Tibial artery (tissue), 4 donors: Measurements from ENCODE around the gene ACSL1.
"Not testable (repeated sequence)": the region's sequence is repeated elsewhere in the genome, so short reads cannot be mapped to it uniquely, and the experiment has no call there.

Experiments
- DNase-seq, 2 donors: peaks; one replicate each; pipeline ENCODE4 v3.0.0-alpha.2; 2019
- H3K27ac ChIP-seq, 2 donors: fragments of 200-600 bp; sonication (generic) in 1 of 2; 1 replicate in 1 of 2; 2 replicates in 1 of 2; pipeline ENCODE4 v1.5.1; 2018 to 2019; ENCODE audit warnings: mild to moderate bottlenecking in 1 of 2
- H3K27me3 ChIP-seq, 2 donors: fragments of 200-600 bp; sonication (generic) in 1 of 2; one replicate each; pipeline versions ENCODE4 v1.5.1 to v1.6.0; 2016 to 2019
- H3K36me3 ChIP-seq, 3 donors: fragments of 200-600 bp; sonication (generic) in 2 of 3; one replicate each; pipeline ENCODE4 v1.5.1; 2016 to 2019; ENCODE audit warnings: mild to moderate bottlenecking in 2 of 3
- H3K4me1 ChIP-seq, 4 donors: fragments of 200-600 bp; sonication (generic) in 2 of 4; 1 replicate in 3 of 4; 2 replicates in 1 of 4; pipeline ENCODE4 v1.5.1; 2016 to 2019
- H3K4me3 ChIP-seq, 2 donors: fragments of 200-600 bp; sonication (generic) in 1 of 2; 1 replicate in 1 of 2; 2 replicates in 1 of 2; pipeline ENCODE4 v1.5.1; 2018 to 2019; ENCODE audit warnings: mild to moderate bottlenecking in 2 of 2
- H3K9me3 ChIP-seq, 3 donors: fragments of 200-600 bp; sonication (generic) in 1 of 3; one replicate each; pipeline ENCODE4 v1.5.1; 2016 to 2019
- intact Hi-C: fragments of 100-400 bp; cut with DNase I; formaldehyde crosslinking; loops from one replicate; pipeline ENCODE4 v1.15.0; 2023; ENCODE audit warnings: low total_unique reads
- TF ChIP-seq, protein P1 (sequence below), 2 experiments: fragments of 200-600 bp in 1 of 2; fragments of 450-650 bp in 1 of 2; IDR thresholded peaks; one replicate each; pipeline ENCODE4 v1.5.1; 2017 to 2019; ENCODE audit warnings: antibody characterized with exemption in 2 of 2, mild to moderate bottlenecking in 1 of 2, moderate library complexity in 1 of 2

Gene ACSL1

DNA sequence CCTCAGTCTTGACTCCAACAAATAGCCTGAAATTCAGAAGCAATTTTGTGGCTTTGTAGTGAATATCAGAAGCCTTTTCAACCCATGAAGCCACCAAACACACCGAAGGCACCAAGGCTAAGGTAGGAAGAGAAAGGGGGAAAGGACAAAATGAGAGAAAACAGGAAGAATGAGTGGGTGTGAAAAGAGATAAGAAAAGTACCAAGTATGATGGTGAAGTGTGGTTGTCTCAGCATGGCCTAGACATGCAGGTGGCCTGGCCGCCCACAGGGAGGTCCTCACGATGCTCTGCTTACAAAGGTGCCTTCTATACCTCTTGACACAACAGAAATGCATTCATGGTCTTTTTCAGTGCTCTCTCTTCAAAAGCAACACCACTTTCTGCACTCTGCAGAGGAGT lies 34.9 kb downstream of the ACSL1 start:
- peaks cover 22 to 36% (median 29%) of the 10 kb centered on the region in 3 donors for H3K36me3 ChIP-seq
- DNase-seq, result no peak
- H3K4me3 ChIP-seq, result no peak overlapping the region
- no peaks in the 10 kb centered on the region for H3K9me3 ChIP-seq
- intact Hi-C loops, result no loop called here
- peaks cover 0 to 15% (median 8%) of the 10 kb centered on the region in 4 donors for H3K4me1 ChIP-seq
- H3K27ac ChIP-seq, result no peak overlapping the region
- no peaks in the 10 kb centered on the region for H3K27me3 ChIP-seq
- TF ChIP-seq, protein P1, sequence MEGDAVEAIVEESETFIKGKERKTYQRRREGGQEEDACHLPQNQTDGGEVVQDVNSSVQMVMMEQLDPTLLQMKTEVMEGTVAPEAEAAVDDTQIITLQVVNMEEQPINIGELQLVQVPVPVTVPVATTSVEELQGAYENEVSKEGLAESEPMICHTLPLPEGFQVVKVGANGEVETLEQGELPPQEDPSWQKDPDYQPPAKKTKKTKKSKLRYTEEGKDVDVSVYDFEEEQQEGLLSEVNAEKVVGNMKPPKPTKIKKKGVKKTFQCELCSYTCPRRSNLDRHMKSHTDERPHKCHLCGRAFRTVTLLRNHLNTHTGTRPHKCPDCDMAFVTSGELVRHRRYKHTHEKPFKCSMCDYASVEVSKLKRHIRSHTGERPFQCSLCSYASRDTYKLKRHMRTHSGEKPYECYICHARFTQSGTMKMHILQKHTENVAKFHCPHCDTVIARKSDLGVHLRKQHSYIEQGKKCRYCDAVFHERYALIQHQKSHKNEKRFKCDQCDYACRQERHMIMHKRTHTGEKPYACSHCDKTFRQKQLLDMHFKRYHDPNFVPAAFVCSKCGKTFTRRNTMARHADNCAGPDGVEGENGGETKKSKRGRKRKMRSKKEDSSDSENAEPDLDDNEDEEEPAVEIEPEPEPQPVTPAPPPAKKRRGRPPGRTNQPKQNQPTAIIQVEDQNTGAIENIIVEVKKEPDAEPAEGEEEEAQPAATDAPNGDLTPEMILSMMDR (IDR thresholded peaks at IDR 0.05), result no peak

- TF ChIP-seq, protein P1 (IDR thresholded peaks at IDR 0.05), result no peak
- Histone ChIP-seq H3K4me1 (peaks cover 0 to 5% (median 0%) of the 10 kb centered on the region in 4 donors), H3K4me3 (no peak overlapping the region), H3K27me3 (no peaks in the 10 kb centered on the region), H3K36me3 (peaks cover 29 to 61% (median 46%) of the 10 kb centered on the region in 3 donors), H3K9me3 (no peaks in the 10 kb centered on the region), H3K27ac (no peak overlapping the region)
- intact Hi-C loops, result no loop called here
- no peak for DNase-seq
Measured at GRCh38 chr4:184787766-184788503, 37.8 kb downstream of the ACSL1 start.

DNA sequence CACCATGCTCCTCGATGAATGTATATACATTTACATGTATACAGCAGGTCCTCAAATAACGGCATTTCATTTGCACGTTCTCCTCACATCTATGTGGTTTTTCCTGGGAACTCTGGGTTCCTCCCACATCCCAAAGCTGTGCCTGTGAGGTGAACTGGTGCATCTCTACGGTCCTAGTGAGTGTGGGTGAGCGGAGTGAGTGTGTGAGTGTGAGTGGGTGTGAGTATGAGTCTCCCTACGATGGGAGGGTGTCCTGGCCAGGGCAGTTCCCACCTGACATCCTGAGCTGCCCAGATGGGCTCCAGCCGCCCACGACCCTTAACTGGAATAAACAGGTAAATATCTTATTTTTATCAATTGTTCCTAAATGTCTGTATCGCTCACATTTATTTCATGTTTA lies 40.0 kb downstream of the ACSL1 start:
- Histone ChIP-seq H3K4me3 (no peak overlapping the region), H3K4me1 (no peaks in the 10 kb centered on the region), H3K27me3 (no peaks in the 10 kb centered on the region), H3K36me3 (peaks cover 29 to 70% (median 49%) of the 10 kb centered on the region in 3 donors), H3K9me3 (no peaks in the 10 kb centered on the region), H3K27ac (no peak overlapping the region)
- TF ChIP-seq, protein P1 (IDR thresholded peaks at IDR 0.05), result no peak
- intact Hi-C loops, result no loop called here
- no peak for DNase-seq

- intact Hi-C loops, result no loop called here
- H3K36me3 ChIP-seq, result peaks cover 32 to 74% (median 55%) of the 10 kb centered on the region in 3 donors
- TF ChIP-seq, protein P1 (IDR thresholded peaks at IDR 0.05), result no peak
- no peak overlapping the region for H3K4me3 ChIP-seq
- no peak overlapping the region for H3K27ac ChIP-seq
- H3K4me1 ChIP-seq, result no peaks in the 10 kb centered on the region
- no peaks in the 10 kb centered on the region for H3K27me3 ChIP-seq
- H3K9me3 ChIP-seq, result no peaks in the 10 kb centered on the region
- no peak for DNase-seq
Measured at GRCh38 chr4:184784628-184785257, 41.0 kb downstream of the ACSL1 start.

DNA sequence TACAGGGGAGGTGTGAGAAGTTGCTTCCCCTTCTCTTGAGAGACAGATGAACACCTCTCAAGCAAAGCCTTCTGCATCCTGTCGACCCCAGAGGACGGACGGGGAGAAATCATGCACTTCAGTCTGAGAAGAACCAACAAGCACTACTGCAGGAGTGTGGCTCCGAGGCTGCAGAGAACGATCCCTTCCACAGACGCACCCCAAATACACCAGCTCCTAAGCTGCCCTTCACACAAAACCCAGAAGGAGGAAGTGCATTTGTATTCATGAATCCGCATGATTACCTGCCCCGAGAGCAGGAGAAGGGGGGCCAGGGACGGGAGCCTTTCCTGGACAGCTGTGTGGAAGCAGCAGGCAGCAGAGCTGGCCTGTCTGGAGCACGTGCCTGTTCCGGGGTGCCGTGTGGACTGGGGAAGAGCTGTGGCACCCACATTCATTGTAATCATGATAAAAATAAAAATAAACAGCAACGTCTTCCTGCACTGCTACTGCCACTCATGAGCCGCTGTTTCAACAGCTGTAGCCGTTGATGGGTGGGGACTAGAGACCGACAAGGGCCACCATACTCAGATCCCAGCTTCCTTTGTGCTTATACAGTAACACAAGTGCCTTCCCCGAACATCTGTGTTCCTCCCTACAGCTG lies 42.9 kb downstream of the ACSL1 start:
- no peaks in the 10 kb centered on the region for H3K27me3 ChIP-seq
- no peak overlapping the region for H3K27ac ChIP-seq
- H3K4me3 ChIP-seq, result no peak overlapping the region
- no peaks in the 10 kb centered on the region for H3K4me1 ChIP-seq
- peaks cover 31 to 79% (median 56%) of the 10 kb centered on the region in 3 donors for H3K36me3 ChIP-seq
- no peak for DNase-seq
- no peaks in the 10 kb centered on the region for H3K9me3 ChIP-seq
- intact Hi-C loops, result no loop called here
- TF ChIP-seq, protein P1 (IDR thresholded peaks at IDR 0.05), result no peak

- H3K9me3 ChIP-seq, H3K27ac ChIP-seq, H3K27me3 ChIP-seq, DNase-seq, H3K4me3 ChIP-seq, H3K4me1 ChIP-seq, intact Hi-C loops: not testable (repeated sequence)
- peaks cover 15 to 50% (median 35%) of the 10 kb centered on the region in 3 donors for H3K36me3 ChIP-seq
Measured at GRCh38 chr4:184779160-184779559, 46.6 kb downstream of the ACSL1 start.
